Epithelial cell of proximal tubule (primary cell): ENCODE results near the gene P2RX2. TPM values are rescaled to one million over a fixed set of nuclear protein-coding genes. Genes with fewer than 3 reads are reported as not detected.

Source experiments
- DNase-seq: peaks from one replicate; pipeline ENCODE4 v3.0.0-alpha.2; 2011; ENCODE audit warnings: low read depth
- H3K4me3 ChIP-seq: 2 replicates; pipeline ENCODE4 v1.5.1; 2011; ENCODE audit warnings: low read depth, mild to moderate bottlenecking, low read length
- total RNA-seq: library from RNA; depleted of rRNA; stranded (reverse); fragments of >200 nt; gene quantifications from 2 replicates; pipeline ENCODE4 v1.2.3, GENCODE V29; 2015
- TF ChIP-seq, protein P1 (sequence below): conservative IDR thresholded peaks from 2 replicates; pipeline ENCODE4 v1.5.1; 2012; ENCODE audit warnings: low read depth, mild to moderate bottlenecking, low read length

Gene P2RX2
- total RNA-seq, 1 donor from 2014 or later: not detected

DNA sequence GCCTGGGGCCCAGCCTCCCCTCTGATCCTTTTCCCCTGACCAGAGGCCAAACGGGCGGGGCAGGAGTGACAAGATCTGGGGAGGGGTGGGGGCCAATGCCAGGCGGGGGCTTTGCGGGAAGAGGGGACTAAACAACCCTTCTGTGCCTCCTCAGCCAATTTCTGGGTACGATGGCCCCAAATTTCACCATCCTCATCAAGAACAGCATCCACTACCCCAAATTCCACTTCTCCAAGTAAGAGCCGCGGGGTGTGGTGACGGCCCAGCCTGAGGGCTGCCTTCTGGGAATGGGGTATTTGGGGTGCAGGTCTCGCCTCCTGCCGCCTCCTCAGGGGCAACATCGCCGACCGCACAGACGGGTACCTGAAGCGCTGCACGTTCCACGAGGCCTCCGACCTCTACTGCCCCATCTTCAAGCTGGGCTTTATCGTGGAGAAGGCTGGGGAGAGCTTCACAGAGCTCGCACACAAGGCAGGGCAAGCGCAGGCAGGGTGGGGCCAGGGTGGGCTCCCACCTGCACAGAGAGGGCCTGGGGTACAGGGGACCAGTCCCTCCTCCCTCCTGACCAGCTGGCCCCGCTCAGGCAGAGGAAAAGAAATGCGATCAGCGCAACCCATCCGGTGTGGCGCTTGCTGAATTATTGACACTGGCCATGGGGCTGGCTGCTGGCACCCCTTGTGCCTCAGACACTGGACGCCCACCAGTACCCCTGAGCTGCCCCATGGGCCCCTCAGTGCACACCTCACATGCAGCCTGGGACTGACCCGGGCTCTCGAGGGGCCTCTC lies 1.7 kb downstream of the P2RX2 start:
- DNase-seq: no peak
- TF ChIP-seq, protein P1, sequence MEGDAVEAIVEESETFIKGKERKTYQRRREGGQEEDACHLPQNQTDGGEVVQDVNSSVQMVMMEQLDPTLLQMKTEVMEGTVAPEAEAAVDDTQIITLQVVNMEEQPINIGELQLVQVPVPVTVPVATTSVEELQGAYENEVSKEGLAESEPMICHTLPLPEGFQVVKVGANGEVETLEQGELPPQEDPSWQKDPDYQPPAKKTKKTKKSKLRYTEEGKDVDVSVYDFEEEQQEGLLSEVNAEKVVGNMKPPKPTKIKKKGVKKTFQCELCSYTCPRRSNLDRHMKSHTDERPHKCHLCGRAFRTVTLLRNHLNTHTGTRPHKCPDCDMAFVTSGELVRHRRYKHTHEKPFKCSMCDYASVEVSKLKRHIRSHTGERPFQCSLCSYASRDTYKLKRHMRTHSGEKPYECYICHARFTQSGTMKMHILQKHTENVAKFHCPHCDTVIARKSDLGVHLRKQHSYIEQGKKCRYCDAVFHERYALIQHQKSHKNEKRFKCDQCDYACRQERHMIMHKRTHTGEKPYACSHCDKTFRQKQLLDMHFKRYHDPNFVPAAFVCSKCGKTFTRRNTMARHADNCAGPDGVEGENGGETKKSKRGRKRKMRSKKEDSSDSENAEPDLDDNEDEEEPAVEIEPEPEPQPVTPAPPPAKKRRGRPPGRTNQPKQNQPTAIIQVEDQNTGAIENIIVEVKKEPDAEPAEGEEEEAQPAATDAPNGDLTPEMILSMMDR: no peak
- no peak overlapping the region for H3K4me3 ChIP-seq

DNA sequence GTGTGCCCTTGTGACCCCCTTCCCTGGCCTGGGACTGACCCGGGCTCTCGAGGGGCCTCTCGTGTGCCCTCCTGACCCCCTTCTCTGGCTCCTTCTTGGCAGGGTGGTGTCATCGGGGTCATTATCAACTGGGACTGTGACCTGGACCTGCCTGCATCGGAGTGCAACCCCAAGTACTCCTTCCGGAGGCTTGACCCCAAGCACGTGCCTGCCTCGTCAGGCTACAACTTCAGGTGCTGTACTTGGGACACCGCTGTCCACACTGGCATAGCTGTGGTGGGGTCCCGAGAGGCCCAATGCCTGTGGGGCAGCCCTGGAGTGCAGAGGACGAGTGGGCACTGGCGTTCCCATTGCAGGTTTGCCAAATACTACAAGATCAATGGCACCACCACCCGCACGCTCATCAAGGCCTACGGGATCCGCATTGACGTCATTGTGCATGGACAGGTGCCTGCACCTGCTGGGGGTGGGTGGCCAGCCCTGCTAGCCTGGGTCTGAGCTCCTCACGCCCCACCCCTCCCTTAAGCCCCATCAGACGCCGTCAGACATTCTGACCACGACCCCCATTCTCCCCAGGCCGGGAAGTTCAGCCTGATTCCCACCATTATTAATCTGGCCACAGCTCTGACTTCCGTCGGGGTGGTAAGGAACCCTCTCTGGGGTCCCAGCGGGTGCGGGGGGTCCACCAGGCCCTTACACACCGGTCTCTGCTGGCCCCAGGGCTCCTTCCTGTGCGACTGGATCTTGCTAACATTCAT lies 2.5 kb downstream of the P2RX2 start:
- TF ChIP-seq, protein P1: no peak
- no peak for DNase-seq

DNA sequence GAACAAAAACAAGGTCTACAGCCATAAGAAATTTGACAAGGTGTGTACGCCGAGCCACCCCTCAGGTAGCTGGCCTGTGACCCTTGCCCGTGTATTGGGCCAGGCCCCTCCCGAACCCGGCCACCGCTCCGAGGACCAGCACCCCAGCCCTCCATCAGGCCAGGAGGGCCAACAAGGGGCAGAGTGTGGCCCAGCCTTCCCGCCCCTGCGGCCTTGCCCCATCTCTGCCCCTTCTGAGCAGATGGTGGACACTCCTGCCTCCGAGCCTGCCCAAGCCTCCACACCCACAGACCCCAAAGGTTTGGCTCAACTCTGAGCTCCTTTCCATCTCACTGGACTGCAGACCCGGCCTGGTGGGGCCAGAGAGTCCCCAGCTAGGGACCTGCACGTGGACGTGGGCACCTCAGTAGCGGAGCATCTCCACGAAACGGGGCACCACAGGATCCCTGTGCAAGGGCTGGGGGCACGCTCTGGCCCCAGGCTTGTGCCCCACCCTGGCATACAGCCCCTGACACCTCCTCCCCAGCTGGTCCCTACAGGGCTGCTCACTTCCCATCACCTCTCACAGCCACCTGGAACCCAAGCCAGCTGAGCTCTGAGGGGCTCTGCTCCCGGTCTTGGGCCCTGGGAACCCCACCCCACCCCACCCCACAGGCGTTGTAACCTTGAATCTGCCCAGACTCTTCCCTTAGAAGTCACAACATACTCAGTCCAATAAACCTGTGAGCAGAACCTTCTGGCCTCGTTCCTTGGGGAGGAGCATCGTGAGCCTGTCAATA lies 3.3 kb downstream of the P2RX2 start:
- DNase-seq: no peak
- H3K4me3 ChIP-seq: no peak overlapping the region
- TF ChIP-seq, protein P1: no peak

More for the DNA sequence above, 2.5 kb downstream of the P2RX2 start:
- no peak overlapping the region for H3K4me3 ChIP-seq

DNA sequence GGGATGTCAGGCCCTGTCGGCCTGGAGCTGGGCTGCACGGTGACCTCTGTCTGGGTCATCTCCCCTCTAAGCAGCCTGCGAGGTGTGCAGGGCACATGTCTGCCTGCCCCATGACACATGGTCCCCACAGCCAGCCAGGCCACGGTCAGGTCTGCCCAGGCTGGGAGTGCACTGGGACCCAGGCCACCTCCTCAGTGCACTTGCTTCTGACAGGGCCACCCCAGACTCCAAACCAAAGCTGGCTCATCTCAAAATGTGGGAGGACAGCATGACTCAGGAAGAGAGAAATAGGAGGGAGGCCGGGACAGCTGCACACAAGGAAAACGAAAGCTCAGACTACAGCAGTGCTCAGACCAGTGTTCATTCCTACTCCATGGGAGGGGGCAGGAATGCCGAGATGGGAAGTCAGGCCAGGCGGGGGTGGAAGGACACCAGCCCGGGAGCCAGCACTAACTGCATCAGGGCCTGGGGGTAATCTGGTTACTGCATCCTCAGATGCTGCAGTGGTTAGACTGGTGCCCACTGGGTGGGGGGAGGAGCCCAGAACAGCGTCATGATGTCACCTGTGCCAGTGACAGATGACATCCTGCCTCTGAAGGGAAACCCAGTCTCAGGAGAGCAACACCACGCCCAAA lies 4.0 kb downstream of the P2RX2 start:
- no peak for DNase-seq
- TF ChIP-seq, protein P1: no peak

DNA sequence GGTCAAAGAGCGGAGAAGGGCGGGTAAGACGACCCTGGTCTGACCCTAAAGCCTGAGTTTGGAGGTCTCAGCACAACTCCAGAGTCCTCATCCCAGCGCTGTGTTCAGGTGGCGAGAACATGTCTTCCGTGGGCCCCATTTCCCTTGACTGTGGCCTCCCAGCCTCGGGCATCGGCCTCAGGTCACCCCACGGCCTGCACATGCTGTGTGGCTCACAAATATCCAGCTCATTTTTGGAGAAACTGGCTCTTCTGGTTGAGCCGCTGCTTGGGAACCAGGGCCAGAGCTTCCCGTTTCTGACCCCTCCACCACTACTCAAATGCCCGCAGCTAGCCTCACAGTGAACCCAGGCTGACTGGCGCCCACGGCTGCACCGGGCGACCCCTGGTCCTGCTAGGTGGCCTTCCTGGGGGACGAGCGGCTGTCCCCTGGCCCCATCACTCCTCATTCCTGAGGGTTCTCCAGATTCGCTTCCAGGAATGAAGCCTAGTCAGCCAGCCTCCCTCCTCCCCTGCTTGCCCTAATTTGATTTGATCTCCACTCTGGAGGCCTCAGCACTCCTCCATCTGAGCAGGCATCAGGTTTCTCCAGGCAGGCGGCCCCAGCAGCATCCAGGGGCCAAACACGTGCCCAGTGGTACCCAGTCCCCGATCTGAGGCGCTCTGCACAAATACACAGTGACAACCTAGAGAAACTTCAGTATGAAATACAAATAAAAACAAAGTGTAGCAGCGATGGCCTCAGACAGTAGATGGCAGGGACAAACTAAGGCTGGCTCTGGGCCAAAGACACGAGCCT lies 4.7 kb downstream of the P2RX2 start:
- DNase-seq: no peak
- no peak overlapping the region for H3K4me3 ChIP-seq
- TF ChIP-seq, protein P1: no peak

More for the DNA sequence above, 4.0 kb downstream of the P2RX2 start:
- H3K4me3 ChIP-seq: no peak overlapping the region
